Measurements from ENCODE around the gene SMNDC1. TPM values are rescaled to one million over a fixed set of nuclear protein-coding genes. Genes with fewer than 3 reads are reported as not detected.

The SMNDC1 gene
- total and polyA plus RNA-seq, 2 of the 4 experiments (the other 2 are of a cell fraction) = 3.9 to 15.1 TPM

DNA sequence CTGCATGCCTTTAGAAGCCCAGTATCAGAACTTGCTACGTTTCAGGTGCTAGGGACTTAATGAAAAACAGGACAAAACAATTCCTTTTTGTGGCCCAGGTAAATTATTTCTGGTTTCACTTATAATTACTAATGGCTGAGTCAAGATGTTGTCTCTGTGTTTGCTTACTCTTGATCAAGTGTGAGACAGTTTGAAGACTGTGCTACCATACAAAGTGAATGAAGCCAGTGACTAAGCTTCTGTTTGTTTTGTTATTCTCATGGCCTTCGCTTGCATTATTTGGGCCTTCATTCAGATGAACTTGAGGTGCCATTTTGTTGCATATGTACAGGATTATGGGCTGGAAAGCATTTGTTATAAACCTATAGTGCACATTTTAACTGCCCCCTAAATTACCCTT is 17.9 kb downstream of the SMNDC1 start:
- Histone ChIP-seq H3K4me3 (ENCODE audit: insufficient read depth, low read depth, low read length) (no peak overlapping the region), H4K20me1 (ENCODE audit: insufficient read depth, low read length) (no peaks in the 10 kb centered on the region), H3K4ac (ENCODE audit: low read depth, low read length) (no peak overlapping the region), H2BK5ac (ENCODE audit: low read depth, low read length, poor library complexity, severe bottlenecking) (no peak overlapping the region), H3K9ac (ENCODE audit: low read depth, low read length) (no peak overlapping the region), H3K27ac (ENCODE audit: insufficient read depth, low read length) (no peak overlapping the region), H3K36me3 (ENCODE audit: control insufficient read depth, insufficient read depth, low read length) (peaks cover 17% of the 10 kb centered on the region; the same call in 1 of the 2 replicates), H3K9me3 (ENCODE audit: control insufficient read depth, insufficient read depth, low read length) (no peaks in the 10 kb centered on the region), H4K5ac (ENCODE audit: low read depth, low read length) (no peak overlapping the region), H4K91ac (ENCODE audit: insufficient read depth, low read depth, low read length) (no peak overlapping the region), H3K4me2 (ENCODE audit: low read depth, low read length) (no peak overlapping the region), H3K18ac (ENCODE audit: low read depth, low read length) (no peak overlapping the region), H2AK9ac (replicated peaks; ENCODE audit: low read depth, low read length, poor library complexity) (no peak overlapping the region), H3K79me1 (ENCODE audit: low read depth in 1 of 2, low read length in 2 of 2) (no peaks in the 10 kb centered on the region; a peak in 1 of 4 replicates), H2BK20ac (ENCODE audit: low read depth, low read length) (no peak overlapping the region), H4K8ac (ENCODE audit: low read depth in 2 of 2, low read length in 2 of 2) (no peak overlapping the region), H2AK5ac (ENCODE audit: low read depth, low read length) (no peak overlapping the region), H2AFZ (replicated peaks; ENCODE audit: low read length, poor library complexity) (no peak overlapping the region), H3K9me1 (ENCODE audit: insufficient read depth, low read length) (no peaks in the 10 kb centered on the region), H3K4me1 (ENCODE audit: control insufficient read depth, insufficient read depth, low read length) (no peaks in the 10 kb centered on the region), H2BK120ac (ENCODE audit: low read depth, low read length) (no peak overlapping the region), H3K27me3 (ENCODE audit: control insufficient read depth, insufficient read depth, low read length) (no peaks in the 10 kb centered on the region), H3K56ac (ENCODE audit: extremely low read depth, insufficient read depth, low read length) (no peak overlapping the region), H3K14ac (replicated peaks; ENCODE audit: low read depth, low read length) (no peak overlapping the region), H2BK15ac (ENCODE audit: low read depth, low read length) (no peak overlapping the region), H3K23ac (ENCODE audit: low read depth, low read length) (no peak overlapping the region)
- intact Hi-C loops (cut with micrococcal nuclease) (no loop called here), dilution Hi-C loops (cut with HindIII; ENCODE audit: low sequenced_read_pairs, unreplicated experiment) (loop anchor here (25.0 kb wide), 1 partner anchor 150 kb away; no protein-coding TSS in a partner anchor), in situ Hi-C loops (cut with MboI; ENCODE audit: low sequenced_read_pairs) (no loop called here)
- POLR2A ChIA-PET (ENCODE audit: unreplicated experiment) = no interaction called here
- CTCF ChIA-PET = no interaction called here
- WGBS, 2 experiments (ENCODE audit: extremely low coverage in 2 of 2, insufficient read length in 1 of 2) = no CpG with 5 or more reads among the region's 2 CpGs
- DNase-seq (peak; percentile 17), ATAC-seq (ENCODE audit: low read depth) (peak; percentile 53; the same call in 1 of the 2 replicates)
- BruUV-seq (replicated peaks) = no TSS peak
- no peak for TF ChIP-seq FOS (IDR thresholded peaks at IDR 0.05; ENCODE audit: low read depth, low read length)
